HEK293 (cell line): ENCODE results near the gene SGCB.

Experiments used
- CTCF ChIP-seq: fragments of 450-650 bp; formaldehyde crosslinking; IDR thresholded peaks from 2 replicates; pipeline ENCODE4 v1.5.1; 2016; ENCODE audit warnings: missing biosample characterization, missing genetic modification characterization
- HOXA7 ChIP-seq: sonication (generic); formaldehyde crosslinking; IDR thresholded peaks from 2 replicates; pipeline ENCODE4 v1.8.1; 2022; ENCODE audit warnings: missing genetic modification reagents, borderline replicate concordance
- ZNF274 ChIP-seq, 2 experiments: fragments of 200-500 bp in 1 of 2; fragments of 450-650 bp in 1 of 2; sonication (Bioruptor generic) in 1 of 2; formaldehyde crosslinking in 1 of 2; IDR thresholded peaks; 2 replicates each; pipeline versions ENCODE4 v1.5.1 to v1.6.1; 2014 to 2016; ENCODE audit warnings: borderline replicate concordance in 1 of 2, inconsistent platforms in 1 of 2, low read length in 1 of 2, missing biosample characterization in 1 of 2, missing genetic modification characterization in 1 of 2
- ZNF394 ChIP-seq: fragments of 450-650 bp; formaldehyde crosslinking; IDR thresholded peaks from 2 replicates; pipeline ENCODE4 v1.5.1; 2016; ENCODE audit warnings: missing biosample characterization, missing genetic modification characterization, mild to moderate bottlenecking, moderate library complexity, borderline replicate concordance

- TF ChIP-seq CTCF (tag by site-specific recombination) (no peak), ZNF274 (IDR thresholded peaks at IDR 0.05; ENCODE audit: low read length) (no peak), ZNF274 (tag by site-specific recombination; IDR thresholded peaks at IDR 0.05; ENCODE audit: borderline replicate concordance) (no peak), ZNF394 (tag by site-specific recombination) (no peak), HOXA7 (CRISPR knock-in tag) (no peak)
Observed at GRCh38 chr4:52006887-52007286, 31.2 kb downstream of the SGCB start.
